ENCODE results near the gene BRDT.

Gene BRDT

GRCh38 chr1:91948501-91949355 lies 473 bp upstream of the BRDT start:
- Histone ChIP-seq H4K8ac (ENCODE audit: low read depth, low read length) (no peak overlapping the region), H2AK5ac (ENCODE audit: low read depth, low read length) (no peak overlapping the region), H3K4me2 (ENCODE audit: insufficient read depth, low read length, poor library complexity, severe bottlenecking) (no peak overlapping the region), H3K36me3 (replicated peaks in 1 of 2; ENCODE audit: control insufficient read depth in 2 of 2, insufficient read depth in 2 of 2, low read length in 2 of 2) (no peaks in the 10 kb centered on the region), H3K23ac (ENCODE audit: low read depth, low read length, poor library complexity) (no peak overlapping the region), H3K4me1 (ENCODE audit: control insufficient read depth in 2 of 2, insufficient read depth in 1 of 2, low read depth in 1 of 2, low read length in 2 of 2) (peaks cover 0 to 2% of the 10 kb centered on the region in 2 donors), H2BK15ac (ENCODE audit: low read length) (no peak overlapping the region), H2BK120ac (ENCODE audit: low read depth, low read length) (no peak overlapping the region), H3K9ac (ENCODE audit: low read depth, low read length, poor library complexity) (no peak overlapping the region), H3K14ac (ENCODE audit: low read length) (no peak overlapping the region), H2AFZ (ENCODE audit: low read length) (no peak overlapping the region), H3K27ac (replicated peaks; ENCODE audit: low read length) (no peak overlapping the region), H4K91ac (ENCODE audit: low read depth, low read length, poor library complexity) (no peak overlapping the region), H3K27me3 (ENCODE audit: control insufficient read depth in 3 of 3, insufficient read depth in 3 of 3, low read depth in 1 of 3, low read length in 3 of 3) (no peaks in the 10 kb centered on the region), H3K4me3 (ENCODE audit: low read length in 2 of 2) (no peak overlapping the region), H2BK5ac (ENCODE audit: low read length) (no peak overlapping the region), H3K79me1 (ENCODE audit: low read depth, low read length) (no peaks in the 10 kb centered on the region), H3K18ac (ENCODE audit: low read length) (no peak overlapping the region), H3K9me3 (replicated peaks in 1 of 2; ENCODE audit: control insufficient read depth in 2 of 2, insufficient read depth in 1 of 2, low read depth in 1 of 2, low read length in 2 of 2) (no peaks in the 10 kb centered on the region), H3K4ac (ENCODE audit: low read length) (no peak overlapping the region), H2BK12ac (ENCODE audit: low read length) (no peak overlapping the region)
- WGBS, 2 donors (ENCODE audit: extremely low coverage in 2 of 2, insufficient read length in 2 of 2, insufficient replicate concordance in 1 of 2): no CpG with 5 or more reads among the region's 29 CpGs
- no peak for DNase-seq (ENCODE audit: low spot score)

GRCh38 chr1:91952187-91952586 lies 3.0 kb downstream of the BRDT start:
- Histone ChIP-seq H3K27ac (replicated peaks; ENCODE audit: low read length) (no peak overlapping the region), H3K18ac (ENCODE audit: low read length) (no peak overlapping the region), H3K79me1 (ENCODE audit: low read depth, low read length) (no peaks in the 10 kb centered on the region), H3K9ac (ENCODE audit: low read depth, low read length, poor library complexity) (no peak overlapping the region), H3K14ac (ENCODE audit: low read length) (no peak overlapping the region), H3K27me3 (ENCODE audit: control insufficient read depth in 3 of 3, insufficient read depth in 3 of 3, low read depth in 1 of 3, low read length in 3 of 3) (no peaks in the 10 kb centered on the region), H3K4me3 (ENCODE audit: low read length in 2 of 2) (no peak overlapping the region), H2BK15ac (ENCODE audit: low read length) (no peak overlapping the region), H2BK120ac (ENCODE audit: low read depth, low read length) (no peak overlapping the region), H3K23ac (ENCODE audit: low read depth, low read length, poor library complexity) (no peak overlapping the region), H3K4me1 (ENCODE audit: control insufficient read depth in 2 of 2, insufficient read depth in 1 of 2, low read depth in 1 of 2, low read length in 2 of 2) (peaks cover 0 to 2% of the 10 kb centered on the region in 2 donors), H4K8ac (ENCODE audit: low read depth, low read length) (no peak overlapping the region), H4K91ac (ENCODE audit: low read depth, low read length, poor library complexity) (no peak overlapping the region), H2BK12ac (ENCODE audit: low read length) (no peak overlapping the region), H2BK5ac (ENCODE audit: low read length) (no peak overlapping the region), H3K4me2 (ENCODE audit: insufficient read depth, low read length, poor library complexity, severe bottlenecking) (no peak overlapping the region), H2AK5ac (ENCODE audit: low read depth, low read length) (no peak overlapping the region), H3K36me3 (replicated peaks in 1 of 2; ENCODE audit: control insufficient read depth in 2 of 2, insufficient read depth in 2 of 2, low read length in 2 of 2) (no peaks in the 10 kb centered on the region), H3K4ac (ENCODE audit: low read length) (no peak overlapping the region), H3K9me3 (replicated peaks in 1 of 2; ENCODE audit: control insufficient read depth in 2 of 2, insufficient read depth in 1 of 2, low read depth in 1 of 2, low read length in 2 of 2) (no peaks in the 10 kb centered on the region), H2AFZ (ENCODE audit: low read length) (no peak overlapping the region)
- WGBS, 2 donors (ENCODE audit: extremely low coverage in 2 of 2, insufficient read length in 2 of 2, insufficient replicate concordance in 1 of 2): no CpG with 5 or more reads among the region's 2 CpGs
- DNase-seq (ENCODE audit: low spot score): no peak

GRCh38 chr1:91958926-91959325 lies 9.7 kb downstream of the BRDT start:
- Histone ChIP-seq H2BK5ac (ENCODE audit: low read length) (no peak overlapping the region), H3K4ac (ENCODE audit: low read length) (no peak overlapping the region), H3K4me2 (ENCODE audit: insufficient read depth, low read length, poor library complexity, severe bottlenecking) (no peak overlapping the region), H3K23ac (ENCODE audit: low read depth, low read length, poor library complexity) (no peak overlapping the region), H2BK120ac (ENCODE audit: low read depth, low read length) (no peak overlapping the region), H2BK15ac (ENCODE audit: low read length) (no peak overlapping the region), H3K18ac (ENCODE audit: low read length) (no peak overlapping the region), H3K9me3 (replicated peaks in 1 of 2; ENCODE audit: control insufficient read depth in 2 of 2, insufficient read depth in 1 of 2, low read depth in 1 of 2, low read length in 2 of 2) (no peaks in the 10 kb centered on the region), H4K8ac (ENCODE audit: low read depth, low read length) (no peak overlapping the region), H3K36me3 (replicated peaks in 1 of 2; ENCODE audit: control insufficient read depth in 2 of 2, insufficient read depth in 2 of 2, low read length in 2 of 2) (no peaks in the 10 kb centered on the region), H2AFZ (ENCODE audit: low read length) (no peak overlapping the region), H3K4me3 (ENCODE audit: low read length in 2 of 2) (no peak overlapping the region), H3K4me1 (ENCODE audit: control insufficient read depth in 2 of 2, insufficient read depth in 1 of 2, low read depth in 1 of 2, low read length in 2 of 2) (no peaks in the 10 kb centered on the region), H3K14ac (ENCODE audit: low read length) (no peak overlapping the region), H3K9ac (ENCODE audit: low read depth, low read length, poor library complexity) (no peak overlapping the region), H3K79me1 (ENCODE audit: low read depth, low read length) (no peaks in the 10 kb centered on the region), H2BK12ac (ENCODE audit: low read length) (no peak overlapping the region), H3K27me3 (ENCODE audit: control insufficient read depth in 3 of 3, insufficient read depth in 3 of 3, low read depth in 1 of 3, low read length in 3 of 3) (no peaks in the 10 kb centered on the region), H4K91ac (ENCODE audit: low read depth, low read length, poor library complexity) (no peak overlapping the region), H2AK5ac (ENCODE audit: low read depth, low read length) (no peak overlapping the region), H3K27ac (replicated peaks; ENCODE audit: low read length) (no peak overlapping the region)
- no peak for DNase-seq (ENCODE audit: low spot score)
- no CpG with 5 or more reads among the region's 5 CpGs for WGBS, 2 donors (ENCODE audit: extremely low coverage in 2 of 2, insufficient read length in 2 of 2, insufficient replicate concordance in 1 of 2)

- Histone ChIP-seq H2AK5ac (ENCODE audit: low read depth, low read length) (no peak overlapping the region), H3K14ac (ENCODE audit: low read length) (no peak overlapping the region), H3K18ac (ENCODE audit: low read length) (no peak overlapping the region), H2AFZ (ENCODE audit: low read length) (no peak overlapping the region), H3K27me3 (ENCODE audit: control insufficient read depth in 3 of 3, insufficient read depth in 3 of 3, low read depth in 1 of 3, low read length in 3 of 3) (no peaks in the 10 kb centered on the region), H3K9ac (ENCODE audit: low read depth, low read length, poor library complexity) (no peak overlapping the region), H3K4me2 (ENCODE audit: insufficient read depth, low read length, poor library complexity, severe bottlenecking) (no peak overlapping the region), H3K27ac (replicated peaks; ENCODE audit: low read length) (no peak overlapping the region), H3K79me1 (ENCODE audit: low read depth, low read length) (peaks cover 2% of the 10 kb centered on the region), H2BK120ac (ENCODE audit: low read depth, low read length) (no peak overlapping the region), H3K9me3 (replicated peaks in 1 of 2; ENCODE audit: control insufficient read depth in 2 of 2, insufficient read depth in 1 of 2, low read depth in 1 of 2, low read length in 2 of 2) (no peaks in the 10 kb centered on the region), H3K4ac (ENCODE audit: low read length) (no peak overlapping the region), H3K36me3 (replicated peaks in 1 of 2; ENCODE audit: control insufficient read depth in 2 of 2, insufficient read depth in 2 of 2, low read length in 2 of 2) (no peaks in the 10 kb centered on the region), H2BK5ac (ENCODE audit: low read length) (no peak overlapping the region), H4K91ac (ENCODE audit: low read depth, low read length, poor library complexity) (no peak overlapping the region), H3K4me3 (ENCODE audit: low read length in 2 of 2) (no peak overlapping the region), H4K8ac (ENCODE audit: low read depth, low read length) (no peak overlapping the region), H3K4me1 (ENCODE audit: control insufficient read depth in 2 of 2, insufficient read depth in 1 of 2, low read depth in 1 of 2, low read length in 2 of 2) (no peaks in the 10 kb centered on the region), H2BK12ac (ENCODE audit: low read length) (no peak overlapping the region), H3K23ac (ENCODE audit: low read depth, low read length, poor library complexity) (no peak overlapping the region), H2BK15ac (ENCODE audit: low read length) (no peak overlapping the region)
- no CpG with 5 or more reads among the region's 2 CpGs for WGBS, 2 donors (ENCODE audit: extremely low coverage in 2 of 2, insufficient read length in 2 of 2, insufficient replicate concordance in 1 of 2)
- no peak for DNase-seq (ENCODE audit: low spot score)
Observed at GRCh38 chr1:91968334-91968733, 19.1 kb downstream of the BRDT start.
